Endodermal cell (in vitro differentiated cells): ENCODE results near the gene TM4SF1. TPM values are rescaled to one million over a fixed set of nuclear protein-coding genes. Genes with fewer than 3 reads are reported as not detected.

ENCODE experiments used
- DNase-seq: peaks from one replicate; pipeline ENCODE4 v3.0.0-alpha.2; 2017
- H3K27ac ChIP-seq: 2 replicates; pipeline ENCODE4 v1.5.1; 2013; ENCODE audit warnings: mild to moderate bottlenecking, low read depth, low read length, moderate library complexity
- H3K27me3 ChIP-seq: 2 replicates; pipeline ENCODE4 v1.6.1; 2013; ENCODE audit warnings: mild to moderate bottlenecking, low read length, moderate library complexity; ENCODE audit not compliant: insufficient read depth, control insufficient read depth, poor library complexity, severe bottlenecking
- H3K36me3 ChIP-seq: 2 replicates; pipeline ENCODE4 v1.7.0; 2013; ENCODE audit warnings: mild to moderate bottlenecking, low read length, moderate library complexity; ENCODE audit not compliant: control insufficient read depth, insufficient read depth
- H3K4me1 ChIP-seq: one replicate; pipeline ENCODE4 v1.7.0; 2013; ENCODE audit warnings: low read length; ENCODE audit not compliant: control insufficient read depth, insufficient read depth
- H3K4me3 ChIP-seq: 2 replicates; pipeline ENCODE4 v1.5.1; 2013; ENCODE audit warnings: mild to moderate bottlenecking, low read length, moderate library complexity
- H3K9ac ChIP-seq: 2 replicates; pipeline ENCODE4 v1.6.1; 2013; ENCODE audit warnings: mild to moderate bottlenecking, low read length, moderate library complexity; ENCODE audit not compliant: poor library complexity, severe bottlenecking; ENCODE audit errors: extremely low read depth
- H3K9me3 ChIP-seq: 2 replicates; pipeline ENCODE4 v1.6.1; 2013; ENCODE audit warnings: mild to moderate bottlenecking, low read length, moderate library complexity; ENCODE audit not compliant: control insufficient read depth
- H3K27ac Mint-ChIP-seq: 2 replicates; pipeline ENCODE4 v1.8.0; 2020; ENCODE audit warnings: mixed read lengths
- H3K27me3 Mint-ChIP-seq: 2 replicates; pipeline ENCODE4 v1.8.0; 2021; ENCODE audit warnings: mild to moderate bottlenecking, mixed read lengths; ENCODE audit not compliant: insufficient read depth
- H3K36me3 Mint-ChIP-seq: 2 replicates; pipeline ENCODE4 v1.8.0; 2020; ENCODE audit warnings: low read depth, mixed read lengths
- H3K4me1 Mint-ChIP-seq: 2 replicates; pipeline ENCODE4 v1.8.0; 2020; ENCODE audit warnings: mixed read lengths
- H3K4me3 Mint-ChIP-seq: 2 replicates; pipeline ENCODE4 v1.8.0; 2020; ENCODE audit warnings: mild to moderate bottlenecking, moderate library complexity, mixed read lengths
- H3K9me3 Mint-ChIP-seq: 2 replicates; pipeline ENCODE4 v1.8.0; 2020; ENCODE audit warnings: mild to moderate bottlenecking, mixed read lengths
- CTCF ChIP-seq: fragments of 200-600 bp; sonication (generic); conservative IDR thresholded peaks from 2 replicates; pipeline ENCODE4 v1.5.0; 2021; ENCODE audit warnings: antibody characterized with exemption, mild to moderate bottlenecking
- WGBS, 2 experiments: methylation state at CpG; one replicate each; pipeline versions ENCODE4 v1.1.5 to v1.1.7; 2013; ENCODE audit warnings: missing lambda C conversion rate in 2 of 2, mixed read lengths in 1 of 2; ENCODE audit not compliant: insufficient coverage in 1 of 2, insufficient read length in 1 of 2; 5-methylcytosine and 5-hydroxymethylcytosine counted together
- total RNA-seq, 2 donors: library from RNA; stranded (reverse); fragmentation: NEBNext Ultra II Directional in 1 of 2; extraction: Animal tissue kit (Norgen Biotek cat#: 25700) in 1 of 2; gene quantifications; 2 replicates in 1 of 2; 3 replicates in 1 of 2; pipeline ENCODE4 v1.2.1, GENCODE V29; 2021

The TM4SF1 gene
- total RNA-seq, 2 donors from 2014 or later: not detected

DNA sequence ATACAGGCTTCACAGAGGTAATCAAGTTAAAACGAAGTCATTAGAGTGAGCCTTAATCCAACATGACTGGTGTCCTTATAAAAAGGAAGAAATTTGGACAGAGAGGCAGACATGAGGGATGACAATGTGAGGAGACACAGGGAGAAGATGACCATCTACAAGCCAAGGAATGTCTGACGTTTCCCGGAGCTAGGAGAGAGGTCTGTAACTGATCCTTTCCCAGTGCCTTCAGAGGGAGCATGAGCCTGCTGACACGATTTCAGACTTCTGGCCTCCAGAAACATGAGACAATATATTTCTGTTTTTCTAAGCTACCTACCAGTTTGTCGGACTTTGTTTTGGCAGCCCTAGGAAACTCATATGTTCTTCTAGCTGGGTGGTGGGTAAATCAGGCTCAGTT, 15.1 kb downstream of the TM4SF1 start:
- Mint-ChIP-seq H3K27me3 (no peaks in the 10 kb centered on the region), H3K4me3 (no peak overlapping the region), H3K27ac (no peak overlapping the region), H3K36me3 (no peaks in the 10 kb centered on the region), H3K9me3 (no peaks in the 10 kb centered on the region), H3K4me1 (no peaks in the 10 kb centered on the region)
- Histone ChIP-seq H3K4me3 (no peak overlapping the region), H3K4me1 (no peaks in the 10 kb centered on the region), H3K27ac (no peak overlapping the region), H3K36me3 (no peaks in the 10 kb centered on the region), H3K27me3 (no peaks in the 10 kb centered on the region), H3K9ac (no peak overlapping the region), H3K9me3 (no peaks in the 10 kb centered on the region)
- no peak for TF ChIP-seq CTCF
- DNase-seq: no peak
- 91 to 94% methylated on average over 4 to 5 of the region's 5 CpGs for WGBS, 2 experiments

GRCh38 chr3:149356630-149357029, 20.8 kb downstream of the TM4SF1 start:
- no peak for TF ChIP-seq CTCF
- H3K27ac ChIP-seq: no peak overlapping the region
- peaks cover 6% of the 10 kb centered on the region for H3K4me1 Mint-ChIP-seq
- H3K36me3 ChIP-seq: no peaks in the 10 kb centered on the region
- no peaks in the 10 kb centered on the region for H3K9me3 Mint-ChIP-seq
- DNase-seq: no peak
- no peak overlapping the region for H3K27ac Mint-ChIP-seq
- no peaks in the 10 kb centered on the region for H3K27me3 ChIP-seq
- WGBS, 2 experiments: 90 to 100% methylated on average over 1 to 4 of the region's 4 CpGs
- no peak overlapping the region for H3K4me3 ChIP-seq
- H3K36me3 Mint-ChIP-seq: no peaks in the 10 kb centered on the region
- no peak overlapping the region for H3K9ac ChIP-seq
- H3K27me3 Mint-ChIP-seq: no peaks in the 10 kb centered on the region
- no peaks in the 10 kb centered on the region for H3K9me3 ChIP-seq
- no peak overlapping the region for H3K4me3 Mint-ChIP-seq
- no peaks in the 10 kb centered on the region for H3K4me1 ChIP-seq

GRCh38 chr3:149356044-149356592, 21.3 kb downstream of the TM4SF1 start:
- Histone ChIP-seq H3K27me3 (no peaks in the 10 kb centered on the region), H3K9ac (no peak overlapping the region), H3K27ac (no peak overlapping the region), H3K36me3 (no peaks in the 10 kb centered on the region), H3K4me3 (no peak overlapping the region), H3K4me1 (no peaks in the 10 kb centered on the region), H3K9me3 (no peaks in the 10 kb centered on the region)
- no peak for TF ChIP-seq CTCF
- no peak overlapping the region for H3K4me3 Mint-ChIP-seq
- no peaks in the 10 kb centered on the region for H3K36me3 Mint-ChIP-seq
- DNase-seq: no peak
- 93 to 94% methylated on average over 5 to 6 of the region's 6 CpGs for WGBS, 2 experiments
- peaks cover 6% of the 10 kb centered on the region for H3K4me1 Mint-ChIP-seq
- H3K9me3 Mint-ChIP-seq: no peaks in the 10 kb centered on the region
- no peaks in the 10 kb centered on the region for H3K27me3 Mint-ChIP-seq
- H3K27ac Mint-ChIP-seq: no peak overlapping the region
